HK-2 (cell line): ENCODE data around the gene PRKAR1A.
A peak's percentile ranks its signal among the peaks of the same experiment; 100 is the strongest.
"Not testable (repeated sequence)": the region's sequence is repeated elsewhere in the genome, so short reads cannot be mapped to it uniquely, and the experiment has no call there.

Source experiments
- DNase-seq: peaks from one replicate; pipeline ENCODE4 v3.0.0-alpha.2; 2018; ENCODE audit not compliant: unreplicated experiment

The PRKAR1A gene

GRCh38 chr17:68511671-68512246 is 471 bp upstream of the PRKAR1A start:
- peak; percentile 73 for DNase-seq

- DNase-seq, result peak; percentile 50
Observed at GRCh38 chr17:68512960-68513474, 787 bp downstream of the PRKAR1A start.

- DNase-seq, result no peak
Observed at GRCh38 chr17:68513932-68514331, 1.7 kb downstream of the PRKAR1A start.

- DNase-seq, result no peak
Observed at GRCh38 chr17:68514831-68515635, 2.8 kb downstream of the PRKAR1A start.

- no peak for DNase-seq
Observed at GRCh38 chr17:68516732-68517131, 4.5 kb downstream of the PRKAR1A start.

GRCh38 chr17:68517605-68518004 is 5.4 kb downstream of the PRKAR1A start:
- DNase-seq, result not testable (repeated sequence)

GRCh38 chr17:68518063-68518815 is 6.0 kb downstream of the PRKAR1A start:
- DNase-seq, result no peak

- not testable (repeated sequence) for DNase-seq
Observed at GRCh38 chr17:68519051-68519450, 6.8 kb downstream of the PRKAR1A start.

GRCh38 chr17:68519911-68520310 is 7.7 kb downstream of the PRKAR1A start:
- no peak for DNase-seq

GRCh38 chr17:68522266-68522665 is 10.0 kb downstream of the PRKAR1A start:
- DNase-seq, result no peak

- no peak for DNase-seq
Observed at GRCh38 chr17:68526548-68526947, 14.3 kb downstream of the PRKAR1A start.

GRCh38 chr17:68527314-68527713 is 15.1 kb downstream of the PRKAR1A start:
- no peak for DNase-seq

GRCh38 chr17:68531252-68531651 is 19.0 kb downstream of the PRKAR1A start:
- no peak for DNase-seq

- no peak for DNase-seq
Observed at GRCh38 chr17:68532826-68533225, 20.6 kb downstream of the PRKAR1A start.

- no peak for DNase-seq
Observed at GRCh38 chr17:68533887-68534694, 21.9 kb downstream of the PRKAR1A start.

GRCh38 chr17:68534695-68535088 is 22.5 kb downstream of the PRKAR1A start:
- DNase-seq, result no peak

- no peak for DNase-seq
Observed at GRCh38 chr17:68535922-68536321, 23.7 kb downstream of the PRKAR1A start.

- DNase-seq, result no peak
Observed at GRCh38 chr17:68539548-68540467, 27.6 kb downstream of the PRKAR1A start.

GRCh38 chr17:68540981-68541380 is 28.8 kb downstream of the PRKAR1A start:
- DNase-seq, result no peak

- no peak for DNase-seq
Observed at GRCh38 chr17:68541816-68542215, 29.6 kb downstream of the PRKAR1A start.
